ENCODE data around the gene CD37.

Gene CD37

DNA sequence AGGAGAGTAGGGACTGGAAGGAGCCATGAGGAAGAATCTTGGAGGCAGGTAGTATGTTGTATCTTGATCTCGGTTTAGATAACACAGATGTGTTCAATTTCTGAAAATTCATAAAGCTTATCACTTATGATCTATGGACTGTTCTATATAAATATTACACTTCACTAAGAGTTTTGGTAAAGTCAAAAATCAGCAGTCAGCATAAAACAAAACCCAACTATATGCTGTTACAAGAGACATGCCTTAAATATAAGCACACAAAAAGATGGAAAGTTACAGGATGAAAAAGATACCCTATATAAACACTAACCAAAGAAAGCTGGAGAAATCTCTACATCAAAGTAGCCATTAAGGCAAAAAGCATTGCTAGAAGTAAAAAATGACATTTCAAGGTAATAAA lies 48.4 kb downstream of the CD37 start:
- no peak for DNase-seq

DNA sequence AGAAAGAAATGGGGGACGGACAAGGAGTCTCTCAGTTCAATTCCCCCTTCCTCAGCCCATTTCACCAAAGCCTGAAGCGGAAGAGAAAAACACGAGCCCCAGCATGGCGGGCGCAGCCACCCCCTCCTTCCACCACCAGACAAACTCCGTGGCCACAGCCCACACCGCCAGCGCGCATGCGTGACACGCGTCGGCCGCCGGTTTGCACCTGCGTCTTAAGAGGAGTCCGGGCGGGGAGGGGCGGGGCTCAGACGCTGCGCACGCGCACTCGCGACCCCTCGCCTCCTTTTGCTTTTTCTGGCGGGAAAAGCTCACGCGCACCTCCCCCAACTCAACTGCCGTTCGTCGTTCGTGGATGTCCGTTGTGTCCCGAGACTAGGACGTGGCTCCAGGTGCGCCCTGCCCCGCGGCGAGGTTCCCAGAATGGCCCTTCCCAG lies 52.7 kb downstream of the CD37 start, which contains the start of gene KASH5:
TSS of gene KASH5 (plus strand) at position 314 of the 437 bp plus-strand sequence. CDS start 2,635 bp downstream, outside the sequence.
- no peak for DNase-seq

DNA sequence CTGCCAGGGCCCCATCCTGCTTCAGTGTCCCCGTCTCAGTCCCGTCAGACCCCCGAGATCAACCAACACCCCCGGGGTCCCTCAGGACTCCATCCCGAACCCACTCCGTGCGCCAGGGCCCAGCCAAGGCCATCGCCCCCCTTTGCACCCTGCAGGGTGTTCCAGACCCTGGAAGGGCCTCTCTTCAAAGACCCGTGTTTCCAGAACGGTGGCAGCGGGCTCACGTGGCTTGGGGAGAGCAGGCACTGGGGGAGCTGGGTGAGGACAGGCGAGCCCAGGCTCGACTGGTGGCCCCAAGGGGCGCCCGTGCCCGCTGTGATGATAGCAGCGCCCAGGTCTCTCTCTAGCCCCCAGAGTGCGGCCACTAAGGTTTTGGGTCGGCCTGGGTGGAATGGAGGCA lies 54.2 kb downstream of the CD37 start:
- DNase-seq, result no peak
